GM12874 (cell line): Measurements from ENCODE around the gene SELPLG.
A peak's percentile ranks its signal among the peaks of the same experiment; 100 is the strongest.

ENCODE experiments used
- CTCF ChIP-seq: IDR thresholded peaks from 2 replicates; pipeline ENCODE4 v1.5.1; 2011; ENCODE audit warnings: low read depth, mild to moderate bottlenecking, control low read depth, low read length, moderate library complexity; ENCODE audit not compliant: insufficient read depth

The SELPLG gene, protein sequence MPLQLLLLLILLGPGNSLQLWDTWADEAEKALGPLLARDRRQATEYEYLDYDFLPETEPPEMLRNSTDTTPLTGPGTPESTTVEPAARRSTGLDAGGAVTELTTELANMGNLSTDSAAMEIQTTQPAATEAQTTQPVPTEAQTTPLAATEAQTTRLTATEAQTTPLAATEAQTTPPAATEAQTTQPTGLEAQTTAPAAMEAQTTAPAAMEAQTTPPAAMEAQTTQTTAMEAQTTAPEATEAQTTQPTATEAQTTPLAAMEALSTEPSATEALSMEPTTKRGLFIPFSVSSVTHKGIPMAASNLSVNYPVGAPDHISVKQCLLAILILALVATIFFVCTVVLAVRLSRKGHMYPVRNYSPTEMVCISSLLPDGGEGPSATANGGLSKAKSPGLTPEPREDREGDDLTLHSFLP

GRCh38 chr12:108633534-108634248, at the start of gene SELPLG:
Gene SELPLG (minus strand): TSS chr12:108633894. CDS start chr12:108624307, 9,587 bp downstream.
- peak; percentile 45 for TF ChIP-seq CTCF

DNA sequence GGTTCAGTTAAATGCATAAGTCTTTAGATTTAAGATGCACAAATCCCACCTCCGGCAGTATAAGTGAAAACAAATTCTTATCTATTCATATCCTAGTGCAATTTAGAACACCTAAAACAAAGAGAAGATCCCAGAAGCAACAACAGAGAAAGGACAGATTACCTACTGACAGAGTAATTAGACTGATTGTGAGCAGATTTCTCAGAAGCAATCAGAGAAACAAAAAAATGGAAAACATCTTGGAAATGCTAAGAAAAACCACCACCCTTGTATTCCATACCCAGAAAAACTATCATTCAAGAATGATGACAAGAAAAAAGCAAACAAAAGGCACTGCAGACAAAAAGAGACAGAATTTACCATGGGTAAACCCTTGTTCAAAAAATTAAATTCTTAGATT, 47.6 kb upstream of the SELPLG start:
- TF ChIP-seq CTCF = no peak

DNA sequence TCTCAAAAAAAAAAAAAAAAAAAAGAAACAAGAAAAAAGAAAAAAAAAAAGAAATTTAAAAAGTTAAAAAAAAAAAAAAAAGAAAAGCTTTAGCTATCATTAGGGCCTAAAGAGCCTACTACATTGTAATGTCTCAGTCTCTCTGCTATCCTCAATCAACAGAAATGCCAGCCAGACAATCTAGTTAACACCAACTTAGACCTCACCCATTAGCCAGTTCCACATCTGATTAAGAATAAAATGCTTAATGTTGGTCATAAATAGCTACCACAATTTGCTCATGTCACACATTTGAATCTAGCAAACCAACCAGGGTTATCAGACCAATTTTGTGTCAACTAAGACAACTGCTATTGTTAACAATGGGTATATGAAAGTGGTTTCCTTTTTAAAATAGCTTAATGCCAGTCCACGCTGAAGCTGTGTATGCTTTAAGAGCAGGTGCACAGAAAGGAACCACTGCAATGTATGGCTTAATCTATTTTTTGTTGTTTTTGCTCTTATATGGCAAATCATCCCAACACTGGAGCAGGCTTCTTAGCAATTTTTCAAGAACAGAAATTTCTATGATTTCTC, 45.5 kb upstream of the SELPLG start:
- TF ChIP-seq CTCF = no peak

DNA sequence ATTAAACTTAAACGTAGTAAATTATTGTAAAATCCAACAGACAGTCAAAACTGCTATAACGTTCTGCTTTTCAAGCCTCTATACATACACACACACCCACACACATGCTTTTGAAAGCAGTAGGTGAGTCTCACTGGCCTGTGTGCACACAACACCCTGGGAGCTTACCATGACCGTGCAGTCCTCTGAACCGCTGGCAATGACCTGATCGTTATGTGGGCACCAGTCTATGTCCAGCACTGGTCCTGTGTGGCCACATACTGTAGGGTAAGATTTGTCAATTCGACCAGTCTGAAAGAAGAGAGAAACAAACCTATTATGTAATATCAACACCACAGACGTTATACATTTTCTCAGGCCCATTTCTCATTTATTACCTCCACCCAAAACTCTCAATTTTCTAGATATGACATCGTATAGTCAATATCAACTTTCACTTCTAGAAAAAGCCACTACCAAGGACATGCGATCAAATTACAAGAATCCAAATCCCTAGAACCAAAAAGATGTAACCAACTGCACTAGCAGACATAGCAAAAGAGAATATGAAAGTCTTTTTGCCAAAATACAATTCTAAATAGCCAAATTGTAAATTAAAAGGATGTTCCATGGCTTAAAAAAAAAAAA, 44.5 kb upstream of the SELPLG start:
- no peak for TF ChIP-seq CTCF

- TF ChIP-seq CTCF = no peak
Observed at GRCh38 chr12:108677381-108677780, 43.7 kb upstream of the SELPLG start.

GRCh38 chr12:108676707-108677106, 43.0 kb upstream of the SELPLG start:
- no peak for TF ChIP-seq CTCF

GRCh38 chr12:108675792-108676191, 42.1 kb upstream of the SELPLG start:
- TF ChIP-seq CTCF = no peak
